K562 (cell line): ENCODE measurements around the gene GNB5. TPM values are rescaled to one million over a fixed set of nuclear protein-coding genes. Genes with fewer than 3 reads are reported as not detected.

ENCODE experiments used
- ATAC-seq: fragments of 200-7000 bp; cut with Tn5 transposase; 3 replicates; pipeline ENCODE4 v1.9.1; 2020; ENCODE audit warnings: moderate library complexity
- Bru-seq: library from RNA; stranded (reverse); fragments of 400-500 nt; gene quantifications from one replicate; lab custom pipeline; 2021; lab: Mats Ljungman, UMichigan
- BruChase-seq, 2 experiments: library from RNA; stranded (reverse); fragments of 400-500 nt; gene quantifications; one replicate each; lab custom pipeline; 2021; lab: Mats Ljungman, UMichigan
- BruUV-seq: library from RNA; stranded (reverse); fragments of 400-500 nt; replicated peaks from 2 replicates; lab custom pipeline; 2021; lab: Mats Ljungman, UMichigan
- CTCF ChIA-PET: fragments of 300-600 bp; formaldehyde crosslinking; extraction: SDS; loops from one replicate; lab custom pipeline; 2021; ENCODE audit warnings: low intra/inter-chr PET ratio; lab: Yijun Ruan, JAX
- POLR2A ChIA-PET: fragments of 300-600, 350-650 bp; sonication (Branson Sonifier 250); formaldehyde crosslinking; extraction: SDS; loops from one replicate; lab custom pipeline; 2021; ENCODE audit warnings: antibody characterized with exemption, inconsistent platforms; lab: Yijun Ruan, JAX
- DNase-seq, 4 experiments: peaks; one replicate each; pipeline versions ENCODE4 v3.0.0 to v3.0.0-alpha.2; 2011 to 2018; ENCODE audit warnings: low spot score in 3 of 4, mixed read lengths in 3 of 4; ENCODE audit errors: extremely low read depth in 1 of 4
- FAIRE-seq: peaks from 2 replicates; lab custom pipeline; 2011; peaks lifted over from hg19 to GRCh38; lab: Jason Lieb, UNC
- H2AFZ ChIP-seq: 2 replicates; pipeline ENCODE4 v1.6.0; 2011; ENCODE audit warnings: low read depth, low read length, control low read depth, inconsistent platforms
- H3K27ac ChIP-seq: fragments of 200-600 bp; 3 replicates; pipeline ENCODE4 v1.8.0; 2011; ENCODE audit warnings: low read depth, mild to moderate bottlenecking, control low read depth, inconsistent platforms, low read length, moderate library complexity, mixed read lengths; ENCODE audit errors: extremely low read depth
- H3K27me3 ChIP-seq, 2 experiments: fragments of 300-600 bp in 1 of 2; 2 replicates in 1 of 2; 3 replicates in 1 of 2; pipeline versions ENCODE4 v1.6.0 to v1.8.0; 2011; ENCODE audit warnings: inconsistent platforms in 2 of 2, low read length in 2 of 2, mild to moderate bottlenecking in 1 of 2, mixed read lengths in 1 of 2, moderate library complexity in 1 of 2; ENCODE audit not compliant: control insufficient read depth in 2 of 2, insufficient read depth in 2 of 2
- H3K36me3 ChIP-seq: fragments of 300-600 bp; 3 replicates; pipeline ENCODE4 v1.8.0; 2011; ENCODE audit warnings: mild to moderate bottlenecking, low read length, inconsistent platforms; ENCODE audit not compliant: control insufficient read depth, insufficient read depth
- H3K4me1 ChIP-seq, 2 experiments: fragments of 200-600 bp in 1 of 2; replicated peaks in 1 of 2; 2 replicates in 1 of 2; 3 replicates in 1 of 2; pipeline versions ENCODE4 v1.5.1 to v1.8.0; 2011; ENCODE audit warnings: inconsistent platforms in 2 of 2, low read length in 2 of 2, mild to moderate bottlenecking in 1 of 2, mixed read lengths in 1 of 2, moderate library complexity in 1 of 2; ENCODE audit not compliant: control insufficient read depth in 2 of 2, insufficient read depth in 2 of 2
- H3K4me2 ChIP-seq: 2 replicates; pipeline ENCODE4 v1.6.1; 2011; ENCODE audit warnings: low read length, control low read depth, inconsistent platforms, mixed read lengths; ENCODE audit not compliant: insufficient read depth
- H3K4me3 ChIP-seq: fragments of 200-600 bp; sonication (generic), shearing (Covaris generic); 2 replicates; pipeline ENCODE4 v1.5.1; 2016; ENCODE audit warnings: control low read depth, inconsistent platforms
- H3K79me2 ChIP-seq: fragments of 200-600 bp; 3 replicates; pipeline ENCODE4 v1.8.0; 2011; ENCODE audit warnings: low read length, inconsistent platforms; ENCODE audit not compliant: control insufficient read depth, insufficient read depth
- H3K9ac ChIP-seq, 2 experiments: 2 replicates each; pipeline versions ENCODE4 v1.6.0 to v1.6.1; 2011; ENCODE audit warnings: low read depth in 2 of 2, low read length in 2 of 2, control low read depth in 1 of 2, inconsistent platforms in 1 of 2, mild to moderate bottlenecking in 1 of 2, mixed read lengths in 1 of 2; ENCODE audit not compliant: insufficient read depth in 1 of 2
- H3K9me1 ChIP-seq: one replicate; pipeline ENCODE4 v1.6.0; 2011; ENCODE audit warnings: inconsistent platforms, mild to moderate bottlenecking, low read length, moderate library complexity; ENCODE audit not compliant: control insufficient read depth, insufficient read depth
- H3K9me3 ChIP-seq: replicated peaks from 2 replicates; pipeline ENCODE4 v1.5.1; 2011; ENCODE audit warnings: low read depth, low read length, inconsistent platforms; ENCODE audit not compliant: control insufficient read depth, insufficient read depth
- H4K20me1 ChIP-seq: replicated peaks from 2 replicates; pipeline ENCODE4 v1.6.1; 2011; ENCODE audit warnings: low read length, inconsistent platforms, mixed read lengths; ENCODE audit not compliant: control insufficient read depth, insufficient read depth
- EHMT2 ChIP-seq: fragments of 450-650 bp; IDR thresholded peaks from 2 replicates; pipeline ENCODE4 v1.6.1; 2018; ENCODE audit warnings: antibody characterized with exemption
- GATA2 ChIP-seq: sonication (generic); formaldehyde crosslinking; IDR thresholded peaks from 2 replicates; pipeline ENCODE4 v1.4.0; 2020; ENCODE audit warnings: mild to moderate bottlenecking, missing genetic modification reagents
- ILF3 ChIP-seq: fragments of 450-650 bp; IDR thresholded peaks from 2 replicates; pipeline ENCODE4 v1.6.1; 2018; ENCODE audit warnings: antibody characterized with exemption, mild to moderate bottlenecking, moderate library complexity, borderline replicate concordance
- KAT8 ChIP-seq: fragments of 450-650 bp; IDR thresholded peaks from 2 replicates; pipeline ENCODE4 v1.6.1; 2016; ENCODE audit warnings: low read depth, mild to moderate bottlenecking
- L3MBTL2 ChIP-seq: fragments of 450-650 bp; IDR thresholded peaks from 2 replicates; pipeline ENCODE4 v1.6.1; 2016; ENCODE audit warnings: mild to moderate bottlenecking, moderate library complexity
- RERE ChIP-seq: sonication (generic); formaldehyde crosslinking; IDR thresholded peaks from 2 replicates; pipeline ENCODE4 v1.8.0; 2023; ENCODE audit warnings: missing genetic modification reagents, mild to moderate bottlenecking, borderline replicate concordance
- ZNF184 ChIP-seq: sonication (generic); formaldehyde crosslinking; IDR thresholded peaks from 2 replicates; pipeline ENCODE4 v1.5.0; 2020; ENCODE audit warnings: missing genetic modification reagents
- WGBS: fragments of 100-300 bp; shearing (Covaris generic); methylation state at CpG from one replicate; pipeline ENCODE4 v1.1.6; 2016; ENCODE audit warnings: low coverage, mixed read lengths; ENCODE audit not compliant: insufficient coverage; ENCODE audit errors: missing lambda C conversion rate; 5-methylcytosine and 5-hydroxymethylcytosine counted together
- in situ Hi-C: fragments of 300-500 bp; cut with MboI; formaldehyde crosslinking; loops from 4 replicates; pipeline ENCODE4 v1.15.0; 2018; ENCODE audit warnings: inconsistent platforms, mixed read lengths
- intact Hi-C: fragments of 100-400 bp; cut with micrococcal nuclease; formaldehyde crosslinking; loops from 2 replicates; pipeline ENCODE4 v1.14.2; 2022
- long read RNA-seq, 3 experiments: library from polyadenylated mRNA in 2 of 3; library from RNA in 1 of 3; unstranded in 2 of 3; stranded (forward) in 1 of 3; transcript quantifications; one replicate each; pipeline ENCODE4 v2.0.0, GENCODE V29; 2019 to 2022
- polyA minus RNA-seq, 3 experiments: library from RNA; depleted of rRNA, polyadenylated mRNA; stranded (reverse); fragments of >200 nt; gene quantifications; 2 replicates each; pipeline ENCODE4 v1.2.3, GENCODE V29; 2011
- polyA plus RNA-seq, 8 experiments: library from polyadenylated mRNA; depleted of rRNA in 4 of 8; stranded (reverse) in 5 of 8; unstranded in 3 of 8; fragments of >200 nt; fragmentation: Nextera tagmentation in 2 of 8; fragmentation: Illumina TruSeq in 1 of 8; extraction: Ambion mirVana in 2 of 8; extraction: Trizol in 1 of 8; gene quantifications; 2 replicates each; pipeline versions ENCODE4 v1.2.1 to v1.2.3, GENCODE V29; 2011 to 2014; ENCODE audit warnings: inconsistent platforms in 1 of 8, missing spikeins in 1 of 8
- total RNA-seq, 7 experiments: library from RNA; depleted of rRNA in 6 of 7; stranded (reverse); fragments of >200 nt in 6 of 7; fragmentation: Illumina TruSeq in 2 of 7; extraction: Trizol in 2 of 7; gene quantifications; 2 replicates each; pipeline versions ENCODE4 v1.2.1 to v1.2.3, GENCODE V29; 2011 to 2021; ENCODE audit warnings: low replicate concordance in 1 of 7
- TF ChIP-seq, protein P1 (sequence below): IDR thresholded peaks from 2 replicates; pipeline ENCODE4 v1.6.1; 2011; ENCODE audit not compliant: insufficient read length; ENCODE audit errors: extremely low read depth
- TF ChIP-seq, protein P2 (sequence below): fragments of 250-450 bp; sonication (Bioruptor Pico); IDR thresholded peaks from 2 replicates; pipeline ENCODE4 v1.8.0; 2021; ENCODE audit warnings: moderate library complexity, mild to moderate bottlenecking, inconsistent platforms
- TF ChIP-seq, protein P3 (sequence below), 2 experiments: IDR thresholded peaks; 2 replicates each; pipeline ENCODE4 v1.6.1; 2011; ENCODE audit warnings: borderline replicate concordance in 1 of 2, control low read depth in 1 of 2, low read depth in 1 of 2, low read length in 1 of 2, mild to moderate bottlenecking in 1 of 2, mixed read lengths in 1 of 2, moderate library complexity in 1 of 2; ENCODE audit not compliant: insufficient read depth in 1 of 2, insufficient read length in 1 of 2, poor library complexity in 1 of 2, severe bottlenecking in 1 of 2; ENCODE audit errors: extremely low read depth in 1 of 2

Gene GNB5
- 1.4 and 1.9 TPM in 2 replicates for total RNA-seq (2011; cell fraction: chromatin; rRNA removed; ENCODE audit: low replicate concordance)
- total RNA-seq (2011; cell fraction: nucleolus; rRNA removed), result 0.92 and 1.2 TPM in 2 replicates
- 2.1 and 2.2 TPM in 2 replicates for total RNA-seq (2011; cell fraction: nucleoplasm; rRNA removed)
- total RNA-seq (2014; rRNA removed) (0.77 and 2.5 TPM in 2 replicates), total RNA-seq (2014; rRNA removed; fragmentation: Illumina TruSeq; extraction: Trizol) (0.64 and 0.84 TPM in 2 replicates), total RNA-seq (2015; rRNA removed; fragmentation: Illumina TruSeq; extraction: Trizol) (0.11 and 0.98 TPM in 2 replicates), total RNA-seq (2021) (1.0 and 1.1 TPM in 2 replicates), polyA plus RNA-seq (2011; rRNA removed) (0.70 and 0.79 TPM in 2 replicates), polyA plus RNA-seq (2014; fragmentation: Illumina TruSeq; extraction: Trizol) (0.61 and 0.70 TPM in 2 replicates), polyA plus RNA-seq (2014; fragmentation: Nextera tagmentation; extraction: Ambion mirVana) (under 1 TPM; 0.14 to 0.32 TPM), polyA plus RNA-seq (2014; rRNA removed) (0.63 and 2.1 TPM in 2 replicates), polyA minus RNA-seq (2011; rRNA and poly(A)+ RNA removed) (0.77 and 0.81 TPM in 2 replicates), Bru-seq, nascent RNA (percentile 26 among the genes with signal in this experiment), BruChase-seq, experiment 1, labeled RNA remaining after a 2-hour chase (percentile 23 among the genes with signal in this experiment), BruChase-seq, experiment 2, labeled RNA remaining after a 6-hour chase (percentile 21 among the genes with signal in this experiment)
- 0.55 and 0.79 TPM in 2 replicates for polyA plus RNA-seq (2011; cell fraction: cytosol; rRNA removed)
- polyA plus RNA-seq (2011; cell fraction: nucleus; rRNA removed), result 0.48 and 0.74 TPM in 2 replicates
- polyA plus RNA-seq (2012), result 0.92 and 1.2 TPM in 2 replicates
- polyA minus RNA-seq (2011; cell fraction: cytosol; rRNA and poly(A)+ RNA removed), result 1.0 and 2.4 TPM in 2 replicates
- 0.44 and 1.3 TPM in 2 replicates for polyA minus RNA-seq (2011; cell fraction: nucleus; rRNA and poly(A)+ RNA removed)
- long read RNA-seq, experiment 1, partial matches to known transcripts, result 1 of 3 reads
- long read RNA-seq, experiment 1, other reads (novel, unspliced or antisense), result 1 of 3 reads
- long read RNA-seq, experiment 2, result 0 reads
- long read RNA-seq, experiment 3, result 0 reads

GRCh38 chr15:52191207-52191606, at the start of gene GNB5:
TSS of gene GNB5 (minus strand) at chr15:52191392. CDS start at chr15:52184676, 6,716 bp downstream.
- intact Hi-C loops, result no loop called here
- no peaks in the 10 kb centered on the region for H3K9me3 ChIP-seq
- in situ Hi-C loops, result no loop called here
- no peak for FAIRE-seq
- H3K79me2 ChIP-seq, result no peaks in the 10 kb centered on the region
- H2AFZ ChIP-seq, result no peak within 1 kb of the TSS
- no peaks in the 10 kb centered on the region for H3K9me1 ChIP-seq
- no peaks in the 10 kb centered on the region; a peak in 1 of 5 replicates for H3K4me1 ChIP-seq
- no peak within 1 kb of the TSS for H3K4me2 ChIP-seq
- H3K4me3 ChIP-seq, result no peak within 1 kb of the TSS
- H3K27ac ChIP-seq, result no peak within 1 kb of the TSS
- POLR2A ChIA-PET, result no interaction called here
- no peak within 1 kb of the TSS for H3K9ac ChIP-seq
- H4K20me1 ChIP-seq, result no peaks in the 10 kb centered on the region
- ATAC-seq, result peak; percentile 62
- BruUV-seq, result no TSS peak
- CTCF ChIA-PET, result no interaction called here
- DNase-seq, result peak in 2 of 4 experiments; percentile 18 to 34
- WGBS, result 1% methylated on average over 7 of the region's 7 CpGs
- peaks cover 29 to 39% of the 10 kb centered on the region in 2 experiments for H3K27me3 ChIP-seq
- no peaks in the 10 kb centered on the region for H3K36me3 ChIP-seq
- TF ChIP-seq, protein P1, sequence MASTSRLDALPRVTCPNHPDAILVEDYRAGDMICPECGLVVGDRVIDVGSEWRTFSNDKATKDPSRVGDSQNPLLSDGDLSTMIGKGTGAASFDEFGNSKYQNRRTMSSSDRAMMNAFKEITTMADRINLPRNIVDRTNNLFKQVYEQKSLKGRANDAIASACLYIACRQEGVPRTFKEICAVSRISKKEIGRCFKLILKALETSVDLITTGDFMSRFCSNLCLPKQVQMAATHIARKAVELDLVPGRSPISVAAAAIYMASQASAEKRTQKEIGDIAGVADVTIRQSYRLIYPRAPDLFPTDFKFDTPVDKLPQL, result no peak
- TF ChIP-seq, protein P2, sequence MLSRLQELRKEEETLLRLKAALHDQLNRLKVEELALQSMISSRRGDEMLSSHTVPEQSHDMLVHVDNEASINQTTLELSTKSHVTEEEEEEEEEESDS (CRISPR knock-in tag), result no peak
- no peak for TF ChIP-seq EHMT2
- TF ChIP-seq, protein P3, sequence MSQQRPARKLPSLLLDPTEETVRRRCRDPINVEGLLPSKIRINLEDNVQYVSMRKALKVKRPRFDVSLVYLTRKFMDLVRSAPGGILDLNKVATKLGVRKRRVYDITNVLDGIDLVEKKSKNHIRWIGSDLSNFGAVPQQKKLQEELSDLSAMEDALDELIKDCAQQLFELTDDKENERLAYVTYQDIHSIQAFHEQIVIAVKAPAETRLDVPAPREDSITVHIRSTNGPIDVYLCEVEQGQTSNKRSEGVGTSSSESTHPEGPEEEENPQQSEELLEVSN (IDR thresholded peaks at IDR 0.05; ENCODE audit: borderline replicate concordance in 1 of 2, extremely low read depth in 1 of 2, insufficient read depth in 1 of 2, insufficient read length in 1 of 2, low read depth in 1 of 2, low read length in 1 of 2, poor library complexity in 1 of 2, severe bottlenecking in 1 of 2), result peak in 1 of 2 experiments; percentile 31
- peak; percentile 74 for TF ChIP-seq L3MBTL2
- TF ChIP-seq ILF3, result no peak
- TF ChIP-seq RERE (CRISPR knock-in tag), result no peak
- TF ChIP-seq ZNF184 (CRISPR knock-in tag), result no peak
- peak; percentile 62; the same call in 1 of the 2 replicates for TF ChIP-seq GATA2
- TF ChIP-seq KAT8, result no peak
